HL-60 (cell line): ENCODE data around the gene PHPT1.

Experiments used
- DNase-seq, 2 experiments: peaks; one replicate each; pipeline ENCODE4 v3.0.0-alpha.2; 2010 to 2020; ENCODE audit warnings: low read depth in 1 of 2, low spot score in 1 of 2
- H3K27ac ChIP-seq: fragments of 250-450 bp; sonication (Bioruptor Pico); replicated peaks from 2 replicates; pipeline ENCODE4 v1.5.1; 2020; ENCODE audit warnings: mild to moderate bottlenecking, moderate library complexity
- H3K27me3 ChIP-seq: fragments of 250-450 bp; sonication (Bioruptor Pico); 2 replicates; pipeline ENCODE4 v1.5.1; 2021; ENCODE audit warnings: mild to moderate bottlenecking, moderate library complexity; ENCODE audit not compliant: insufficient read depth, poor library complexity, severe bottlenecking
- H3K4me3 ChIP-seq: replicated peaks from 2 replicates; pipeline ENCODE4 v1.5.1; 2011; ENCODE audit warnings: mild to moderate bottlenecking, control low read depth, low read length; ENCODE audit not compliant: insufficient read depth
- CTCF ChIP-seq: IDR thresholded peaks from one replicate; pipeline ENCODE4 v1.5.1; 2011; ENCODE audit warnings: low read length, control low read depth, inconsistent platforms; ENCODE audit not compliant: insufficient read depth
- GABPA ChIP-seq: IDR thresholded peaks from 2 replicates; pipeline ENCODE4 v1.6.1; 2012; ENCODE audit warnings: low read depth
- POLR2AphosphoS5 ChIP-seq: IDR thresholded peaks from 2 replicates; pipeline ENCODE4 v1.6.1; 2012; ENCODE audit warnings: low read depth
- REST ChIP-seq: IDR thresholded peaks from 2 replicates; pipeline ENCODE4 v1.6.1; 2012; ENCODE audit warnings: low read depth; ENCODE audit not compliant: insufficient replicate concordance
- SPI1 ChIP-seq: IDR thresholded peaks from 2 replicates; pipeline ENCODE4 v1.6.1; 2012; ENCODE audit warnings: low read depth, mild to moderate bottlenecking, borderline replicate concordance

Gene PHPT1

GRCh38 chr9:136844761-136845464, 4.3 kb upstream of the PHPT1 start:
- Histone ChIP-seq H3K4me3 (no peak overlapping the region), H3K27ac (no peak overlapping the region), H3K27me3 (peaks cover 8% of the 10 kb centered on the region)
- TF ChIP-seq REST (no peak), SPI1 (no peak), POLR2AphosphoS5 (no peak), CTCF (no peak), GABPA (no peak)
- no peak for DNase-seq

- H3K27ac ChIP-seq: no peak overlapping the region
- H3K4me3 ChIP-seq: no peak overlapping the region
- no peak for TF ChIP-seq REST
- no peak for TF ChIP-seq CTCF
- no peak for TF ChIP-seq POLR2AphosphoS5
- no peak for TF ChIP-seq SPI1
- no peak for TF ChIP-seq GABPA
- no peak for DNase-seq
- H3K27me3 ChIP-seq: peaks cover 8% of the 10 kb centered on the region
These were observed 3.5 kb upstream of the PHPT1 start for GRCh38 chr9:136845465-136846260.

GRCh38 chr9:136846376-136847087, 2.7 kb upstream of the PHPT1 start:
- no peak overlapping the region for H3K4me3 ChIP-seq

More at GRCh38 chr9:136846376-136847087, 2.7 kb upstream of the PHPT1 start:
- DNase-seq: no peak
- peaks cover 8% of the 10 kb centered on the region for H3K27me3 ChIP-seq
- TF ChIP-seq SPI1: no peak
- TF ChIP-seq POLR2AphosphoS5: no peak
- TF ChIP-seq GABPA: no peak
- TF ChIP-seq REST: no peak
- TF ChIP-seq CTCF: no peak
- H3K27ac ChIP-seq: no peak overlapping the region
